ENCODE results near the gene BCKDHB. TPM values are rescaled to one million over a fixed set of nuclear protein-coding genes. Genes with fewer than 3 reads are reported as not detected.
"Not testable (repeated sequence)": the region's sequence is repeated elsewhere in the genome, so short reads cannot be mapped to it uniquely, and the experiment has no call there.

BCKDHB gene
- polyA plus RNA-seq, 6 donors from 2014 or later: 19.6 to 38.0 (median 24.4) TPM

GRCh38 chr6:80226151-80226550 is 119.7 kb downstream of the BCKDHB start:
- peaks cover 0 to 2% (median 0%) of the 10 kb centered on the region in 7 donors for H3K9me3 Mint-ChIP-seq
- H3K27me3 Mint-ChIP-seq: no peaks in the 10 kb centered on the region
- DNase-seq: no peak
- no peak for ATAC-seq (ENCODE audit: low read depth in 2 of 2)
- no peaks in the 10 kb centered on the region for H3K4me1 Mint-ChIP-seq
- peaks cover 12 to 23% of the 10 kb centered on the region in 2 donors for H3K36me3 Mint-ChIP-seq
- H3K27ac Mint-ChIP-seq: no peak overlapping the region
- no peak overlapping the region for H3K4me3 Mint-ChIP-seq

- Mint-ChIP-seq H3K36me3 (peaks cover 9 to 20% of the 10 kb centered on the region in 2 donors), H3K27ac (peak overlapping the region in 1 of 6 donors; percentile 83), H3K4me3 (no peak overlapping the region), H3K27me3 (no peaks in the 10 kb centered on the region), H3K9me3 (peaks cover 0 to 2% (median 0%) of the 10 kb centered on the region in 7 donors), H3K4me1 (no peaks in the 10 kb centered on the region)
- DNase-seq: no peak
- no peak for ATAC-seq (ENCODE audit: low read depth in 2 of 2)
Measured at GRCh38 chr6:80226699-80227098, 120.2 kb downstream of the BCKDHB start.

- Mint-ChIP-seq H3K36me3 (peaks cover 9 to 20% of the 10 kb centered on the region in 2 donors), H3K9me3 (peaks cover 0 to 2% (median 0%) of the 10 kb centered on the region in 7 donors), H3K27ac (no peak overlapping the region), H3K27me3 (no peaks in the 10 kb centered on the region), H3K4me3 (no peak overlapping the region), H3K4me1 (no peaks in the 10 kb centered on the region)
- no peak for ATAC-seq (ENCODE audit: low read depth in 2 of 2)
- no peak for DNase-seq
Measured at GRCh38 chr6:80227545-80228105, 121.2 kb downstream of the BCKDHB start.

GRCh38 chr6:80233262-80233661 is 126.8 kb downstream of the BCKDHB start:
- H3K4me3 Mint-ChIP-seq: no peak overlapping the region
- H3K27ac Mint-ChIP-seq: no peak overlapping the region
- DNase-seq: no peak
- no peak for ATAC-seq (ENCODE audit: low read depth in 2 of 2)
- H3K9me3 Mint-ChIP-seq: peaks cover 0 to 2% (median 0%) of the 10 kb centered on the region in 7 donors
- peaks cover 0 to 8% of the 10 kb centered on the region in 2 donors for H3K36me3 Mint-ChIP-seq
- H3K27me3 Mint-ChIP-seq: no peaks in the 10 kb centered on the region
- H3K4me1 Mint-ChIP-seq: no peaks in the 10 kb centered on the region

GRCh38 chr6:80233958-80234357 is 127.5 kb downstream of the BCKDHB start:
- Mint-ChIP-seq H3K36me3 (peaks cover 0 to 5% of the 10 kb centered on the region in 2 donors), H3K27me3 (no peaks in the 10 kb centered on the region), H3K9me3 (peaks cover 0 to 5% (median 0%) of the 10 kb centered on the region in 7 donors), H3K27ac (no peak overlapping the region), H3K4me1 (no peaks in the 10 kb centered on the region), H3K4me3 (no peak overlapping the region)
- DNase-seq (no peak), ATAC-seq (ENCODE audit: low read depth in 2 of 2) (no peak)

GRCh38 chr6:80234401-80234800 is 127.9 kb downstream of the BCKDHB start:
- peaks cover 0 to 7% (median 0%) of the 10 kb centered on the region in 7 donors for H3K9me3 Mint-ChIP-seq
- no peaks in the 10 kb centered on the region for H3K27me3 Mint-ChIP-seq
- no peak overlapping the region for H3K27ac Mint-ChIP-seq
- no peak for DNase-seq
- H3K36me3 Mint-ChIP-seq: peaks cover 0 to 5% of the 10 kb centered on the region in 2 donors
- ATAC-seq (ENCODE audit: low read depth in 2 of 2): no peak
- no peak overlapping the region for H3K4me3 Mint-ChIP-seq
- H3K4me1 Mint-ChIP-seq: no peaks in the 10 kb centered on the region

GRCh38 chr6:80234908-80235307 is 128.4 kb downstream of the BCKDHB start:
- no peak overlapping the region for H3K4me3 Mint-ChIP-seq
- no peak overlapping the region for H3K27ac Mint-ChIP-seq
- DNase-seq (no peak), ATAC-seq (ENCODE audit: low read depth in 2 of 2) (no peak)
- H3K27me3 Mint-ChIP-seq: no peaks in the 10 kb centered on the region
- H3K4me1 Mint-ChIP-seq: no peaks in the 10 kb centered on the region
- H3K36me3 Mint-ChIP-seq: peaks cover 0 to 5% of the 10 kb centered on the region in 2 donors
- peaks cover 0 to 7% (median 0%) of the 10 kb centered on the region in 7 donors for H3K9me3 Mint-ChIP-seq

- Mint-ChIP-seq H3K9me3 (peaks cover 0 to 7% (median 0%) of the 10 kb centered on the region in 7 donors), H3K27me3 (no peaks in the 10 kb centered on the region), H3K4me3 (no peak overlapping the region), H3K36me3 (peaks cover 2 to 10% of the 10 kb centered on the region in 2 donors), H3K4me1 (no peaks in the 10 kb centered on the region), H3K27ac (no peak overlapping the region)
- no peak for ATAC-seq (ENCODE audit: low read depth in 2 of 2)
- DNase-seq: no peak
Measured at GRCh38 chr6:80235647-80236046, 129.2 kb downstream of the BCKDHB start.

- H3K27ac Mint-ChIP-seq; H3K4me1 Mint-ChIP-seq; ATAC-seq (ENCODE audit: low read depth in 2 of 2); DNase-seq; H3K9me3 Mint-ChIP-seq; H3K27me3 Mint-ChIP-seq; H3K4me3 Mint-ChIP-seq: not testable (repeated sequence)
- H3K36me3 Mint-ChIP-seq: peaks cover 8 to 14% of the 10 kb centered on the region in 2 donors
Measured at GRCh38 chr6:80238754-80239153, 132.3 kb downstream of the BCKDHB start.

- Mint-ChIP-seq H3K27ac (no peak overlapping the region), H3K4me1 (no peaks in the 10 kb centered on the region), H3K9me3 (no peaks in the 10 kb centered on the region), H3K27me3 (no peaks in the 10 kb centered on the region), H3K36me3 (peaks cover 8 to 9% of the 10 kb centered on the region in 2 donors), H3K4me3 (no peak overlapping the region)
- ATAC-seq (ENCODE audit: low read depth in 2 of 2): no peak
- no peak for DNase-seq
Measured at GRCh38 chr6:80245043-80245442, 138.6 kb downstream of the BCKDHB start.

- DNase-seq: no peak
- ATAC-seq (ENCODE audit: low read depth in 2 of 2): no peak
- Mint-ChIP-seq H3K27ac (no peak overlapping the region), H3K27me3 (no peaks in the 10 kb centered on the region), H3K4me1 (peaks cover 0 to 4% (median 0%) of the 10 kb centered on the region in 3 donors), H3K9me3 (no peaks in the 10 kb centered on the region), H3K36me3 (no peaks in the 10 kb centered on the region), H3K4me3 (no peak overlapping the region)
Measured at GRCh38 chr6:80249897-80250296, 143.4 kb downstream of the BCKDHB start.

- no peak for DNase-seq
- Mint-ChIP-seq H3K4me3 (peak overlapping the region in 1 of 8 donors; percentile 48), H3K36me3 (no peaks in the 10 kb centered on the region), H3K27me3 (no peaks in the 10 kb centered on the region), H3K4me1 (peaks cover 0 to 4% (median 0%) of the 10 kb centered on the region in 3 donors), H3K9me3 (no peaks in the 10 kb centered on the region), H3K27ac (no peak overlapping the region)
- ATAC-seq (ENCODE audit: low read depth in 2 of 2): no peak
Measured at GRCh38 chr6:80250391-80250997, 144.0 kb downstream of the BCKDHB start.

GRCh38 chr6:80251321-80251720 is 144.8 kb downstream of the BCKDHB start:
- ATAC-seq (ENCODE audit: low read depth in 2 of 2): no peak
- no peaks in the 10 kb centered on the region for H3K9me3 Mint-ChIP-seq

GRCh38 chr6:80254716-80255115 is 148.2 kb downstream of the BCKDHB start:
- H3K9me3 Mint-ChIP-seq: no peaks in the 10 kb centered on the region
- no peak overlapping the region for H3K27ac Mint-ChIP-seq
- H3K36me3 Mint-ChIP-seq: no peaks in the 10 kb centered on the region
- ATAC-seq (ENCODE audit: low read depth in 2 of 2) (no peak), DNase-seq (no peak)
- peaks cover 0 to 4% (median 0%) of the 10 kb centered on the region in 3 donors for H3K4me1 Mint-ChIP-seq
- no peaks in the 10 kb centered on the region for H3K27me3 Mint-ChIP-seq
- H3K4me3 Mint-ChIP-seq: no peak overlapping the region

More at GRCh38 chr6:80251321-80251720, 144.8 kb downstream of the BCKDHB start:
- H3K4me1 Mint-ChIP-seq: peaks cover 0 to 4% (median 0%) of the 10 kb centered on the region in 3 donors
- H3K4me3 Mint-ChIP-seq: no peak overlapping the region
- H3K27ac Mint-ChIP-seq: no peak overlapping the region
- no peaks in the 10 kb centered on the region for H3K36me3 Mint-ChIP-seq
- no peak for DNase-seq
- H3K27me3 Mint-ChIP-seq: no peaks in the 10 kb centered on the region
